HG02610 (cell line): Measurements from ENCODE around the gene QKI.
"Not testable (repeated sequence)": the region's sequence is repeated elsewhere in the genome, so short reads cannot be mapped to it uniquely, and the experiment has no call there.

ENCODE experiments used
- ATAC-seq: cut with Tn5 transposase; IDR thresholded peaks from one replicate; pipeline ENCODE4 v1.9.1; 2021; ENCODE audit warnings: mild to moderate bottlenecking, moderate library complexity; ENCODE audit not compliant: unreplicated experiment

QKI gene

DNA sequence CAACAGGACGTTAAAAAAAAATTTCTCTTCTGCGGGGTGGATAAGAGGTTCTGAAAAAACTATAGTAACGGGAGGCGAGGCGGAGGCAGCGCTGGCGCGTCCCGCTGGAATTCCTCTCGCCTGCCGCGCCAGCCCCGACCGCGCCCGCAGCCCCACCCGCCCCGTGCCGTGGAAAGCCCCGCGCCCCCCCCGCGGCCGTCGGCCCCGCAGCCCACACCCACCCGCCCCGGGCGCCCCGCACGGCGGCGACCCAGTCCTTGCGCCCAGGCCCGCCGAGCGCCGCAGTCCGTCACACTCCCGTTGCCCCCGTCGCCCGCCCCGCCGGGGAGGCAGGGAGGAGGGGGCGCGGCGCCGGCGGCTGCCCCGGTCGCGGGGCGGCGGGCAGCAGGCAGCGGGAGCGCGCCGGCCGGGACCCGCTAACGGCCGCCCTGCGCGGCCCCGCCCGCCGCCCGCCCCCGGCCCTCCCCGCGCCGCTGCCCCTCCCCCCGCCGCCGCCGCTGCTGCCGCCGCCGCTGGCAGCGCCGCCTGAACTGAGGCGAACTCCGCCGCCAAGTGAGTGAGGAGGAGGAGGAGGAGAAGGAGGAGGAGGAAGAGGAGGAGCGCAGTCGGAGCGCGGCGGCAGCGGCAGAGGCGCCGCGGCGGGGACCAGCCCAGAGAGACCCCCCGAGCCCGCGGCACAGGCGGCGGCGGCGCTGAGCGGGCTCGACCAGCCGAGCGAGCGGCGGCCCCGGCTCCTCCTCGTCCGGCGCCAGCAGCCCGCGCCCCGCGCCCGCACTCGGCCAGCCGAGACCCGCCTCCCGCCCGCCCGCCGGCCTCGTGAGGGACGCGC, at the start of gene QKI:
QKI (plus strand) TSS at position 602 of the 829 bp plus-strand sequence. CDS start 476 bp downstream, outside the sequence.
- ATAC-seq = peak; percentile 43

DNA sequence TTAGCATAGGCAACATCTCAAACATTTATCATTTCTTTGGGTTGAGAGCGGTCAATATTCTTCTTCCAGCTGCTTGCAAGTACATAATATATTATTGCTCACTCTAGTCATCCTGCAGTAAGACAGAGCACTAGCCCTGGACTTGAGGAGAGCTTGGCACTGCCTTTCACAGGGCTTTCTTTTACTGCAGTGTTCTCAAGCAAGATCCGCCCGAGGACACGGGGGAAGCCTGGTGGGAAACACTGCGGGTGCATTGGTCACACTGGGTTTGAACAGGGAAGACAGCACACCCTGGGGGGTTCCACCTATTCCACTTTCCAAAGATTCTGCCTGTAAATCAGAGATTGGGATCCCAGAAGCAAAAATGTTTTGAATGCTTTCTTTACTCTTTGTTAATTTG, 48.2 kb upstream of the QKI start:
- no peak for ATAC-seq

DNA sequence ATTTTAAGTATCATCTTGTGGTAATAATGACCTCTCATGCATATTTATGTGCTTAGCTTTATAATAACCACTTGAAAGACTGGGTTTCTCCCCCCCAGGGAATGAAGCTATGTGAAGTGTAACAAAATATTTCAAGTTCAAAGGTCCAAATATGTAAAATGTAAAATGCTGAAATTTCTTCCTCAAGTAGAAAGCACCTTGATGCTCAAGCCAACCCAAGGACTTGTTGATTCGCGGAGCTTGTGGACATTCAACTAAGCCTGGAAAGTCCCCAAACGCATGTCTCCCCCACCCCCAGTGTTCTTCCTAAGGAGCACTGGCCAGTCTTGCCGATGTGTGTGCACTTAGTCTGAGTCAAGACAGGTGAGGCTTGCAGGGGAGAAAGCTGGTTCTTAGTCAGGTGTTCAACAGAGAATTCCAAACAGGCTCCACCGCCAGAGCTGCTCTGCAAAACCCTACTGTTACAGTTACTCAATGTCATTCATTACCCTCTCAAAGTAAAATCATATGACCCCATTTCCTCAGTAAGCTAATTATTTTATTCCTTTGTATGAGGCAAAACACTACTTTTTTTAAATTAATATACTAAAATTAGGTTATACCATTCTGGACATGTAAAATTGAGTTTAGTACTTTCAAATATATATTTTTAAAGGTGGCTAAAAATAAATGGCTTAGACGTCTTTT, 46.9 kb upstream of the QKI start:
- ATAC-seq = no peak

DNA sequence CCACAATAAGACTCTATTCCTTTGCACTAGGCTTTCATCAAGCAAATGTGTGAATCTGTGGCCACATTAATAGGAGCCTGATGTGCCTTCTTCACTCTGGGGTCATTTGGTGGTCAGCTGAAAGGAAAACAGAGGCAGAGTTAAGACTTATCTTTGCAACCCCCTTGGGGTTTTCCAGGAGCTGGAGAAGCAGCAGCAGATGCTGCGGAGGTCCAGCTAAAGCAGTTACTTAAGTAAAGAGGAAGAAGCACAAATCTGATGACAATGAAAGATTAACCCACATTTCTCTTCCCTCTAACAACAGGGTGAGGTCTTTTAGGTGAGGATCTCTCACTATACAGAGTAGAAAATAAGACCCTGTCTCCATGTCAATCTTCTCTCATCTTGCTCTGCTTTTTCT, 45.4 kb upstream of the QKI start:
- no peak for ATAC-seq

GRCh38 chr6:163369628-163370365, 44.7 kb upstream of the QKI start:
- no peak for ATAC-seq

DNA sequence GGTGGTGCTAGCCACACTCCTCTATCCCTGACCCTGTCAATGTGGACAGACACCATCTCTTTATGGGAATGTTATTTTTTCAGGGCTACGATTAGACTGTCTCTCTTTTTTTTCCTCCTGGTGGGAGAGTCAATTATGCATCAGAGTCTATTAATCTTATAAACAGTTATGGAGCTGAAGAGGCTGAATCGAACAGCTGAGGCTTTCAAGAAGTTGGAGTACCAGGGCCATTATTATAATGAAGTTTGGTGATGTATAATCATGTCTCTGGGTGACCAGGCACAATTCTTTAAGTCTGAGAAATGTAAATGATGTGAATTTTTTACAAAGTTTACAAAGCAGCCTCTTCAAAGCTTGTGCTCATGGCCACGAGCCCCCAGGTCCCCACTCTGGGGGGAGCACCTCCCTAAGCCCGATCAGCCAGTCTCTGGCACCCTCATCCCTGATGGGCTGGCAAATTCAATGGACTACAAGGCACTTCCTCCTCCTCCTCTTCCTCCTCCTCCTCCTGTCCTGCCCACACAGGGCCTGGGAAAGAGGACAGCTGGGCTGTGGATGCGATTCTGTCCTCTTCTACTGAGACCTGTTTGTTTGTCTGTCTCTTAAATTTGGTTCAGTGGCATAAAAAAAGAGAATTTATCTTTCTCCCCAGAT, 43.9 kb upstream of the QKI start:
- no peak for ATAC-seq

- no peak for ATAC-seq
These were observed 43.4 kb upstream of the QKI start for GRCh38 chr6:163371129-163371528.

DNA sequence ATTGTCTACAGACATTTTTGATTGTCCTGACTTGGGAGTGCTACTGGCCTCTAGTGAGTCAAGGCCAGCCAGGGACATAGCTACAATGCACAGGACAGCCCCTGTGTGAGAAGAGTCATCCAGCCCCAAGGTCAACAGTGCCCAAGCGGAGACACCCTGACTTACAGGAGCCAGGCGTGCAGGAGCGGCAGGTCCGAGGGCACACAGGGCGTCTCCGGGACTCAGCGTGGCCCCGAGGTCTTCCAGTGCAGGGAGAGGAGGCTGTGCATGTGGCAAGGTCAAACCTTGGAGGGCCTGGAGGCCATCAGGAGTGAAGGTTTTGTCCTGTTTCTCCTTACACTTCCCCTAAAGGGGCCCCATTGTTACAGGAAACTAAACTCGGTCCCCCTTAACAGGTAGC, 41.3 kb upstream of the QKI start:
- no peak for ATAC-seq

DNA sequence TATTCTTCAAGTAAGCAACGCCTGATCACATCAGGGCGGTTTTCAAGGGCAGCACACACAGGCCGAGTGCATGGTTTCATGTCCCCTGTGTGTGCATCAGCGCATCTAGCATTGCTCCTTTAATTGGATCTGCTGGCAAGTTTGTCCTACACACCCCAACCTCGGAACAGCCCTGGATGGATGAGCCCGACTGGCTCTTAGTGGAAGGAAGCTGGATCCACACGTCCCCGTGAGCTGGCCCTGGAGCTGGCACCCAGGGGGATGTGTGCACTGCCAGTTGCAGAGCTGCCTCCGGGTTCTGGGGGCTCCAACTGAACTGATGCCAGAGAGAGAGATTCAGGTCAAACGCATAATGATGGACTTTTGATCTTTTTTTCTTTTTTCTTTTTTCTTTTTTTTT, 39.2 kb upstream of the QKI start:
- no peak for ATAC-seq

DNA sequence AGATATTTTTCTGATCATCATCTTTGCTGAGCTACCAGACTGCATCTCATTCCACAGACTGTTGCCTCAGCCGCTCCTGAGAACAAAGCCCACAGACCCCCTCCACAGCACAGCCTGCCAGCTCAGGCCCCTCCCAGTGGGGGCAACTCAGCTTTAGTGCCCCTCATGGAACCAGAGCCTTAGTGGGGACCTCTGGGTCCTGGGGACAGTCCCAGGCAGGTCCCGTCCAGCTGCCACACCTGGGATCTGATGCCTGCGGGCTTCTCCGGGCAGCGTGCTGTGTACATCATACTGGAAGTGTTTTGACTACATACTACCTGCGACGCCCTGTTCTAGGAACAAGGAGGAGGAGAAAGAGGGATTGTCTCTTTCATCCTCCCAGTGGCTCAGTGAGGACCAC, 38.3 kb upstream of the QKI start:
- ATAC-seq = no peak

DNA sequence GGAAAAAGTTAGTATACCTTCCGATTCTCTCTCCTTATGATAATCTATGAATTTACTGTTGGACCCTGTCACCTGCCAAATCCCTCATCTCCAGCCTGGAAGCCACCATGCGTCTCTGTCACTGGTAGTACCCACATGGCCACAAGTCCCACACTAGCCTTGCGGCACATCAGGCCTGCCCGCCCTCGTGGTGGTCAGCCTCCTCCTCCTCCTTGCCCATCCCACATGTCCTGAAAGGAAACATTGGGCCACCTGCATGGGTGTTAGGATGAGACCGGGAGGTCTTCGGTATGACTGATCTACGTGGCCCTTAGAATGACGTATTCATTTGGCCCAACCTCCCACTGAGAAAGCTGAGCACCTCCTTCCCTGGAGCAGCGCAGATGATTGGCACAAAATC, 37.0 kb upstream of the QKI start:
- no peak for ATAC-seq

GRCh38 chr6:163380216-163380615, 34.3 kb upstream of the QKI start:
- ATAC-seq = no peak

- no peak for ATAC-seq
These were observed 33.3 kb upstream of the QKI start for GRCh38 chr6:163381118-163381756.

DNA sequence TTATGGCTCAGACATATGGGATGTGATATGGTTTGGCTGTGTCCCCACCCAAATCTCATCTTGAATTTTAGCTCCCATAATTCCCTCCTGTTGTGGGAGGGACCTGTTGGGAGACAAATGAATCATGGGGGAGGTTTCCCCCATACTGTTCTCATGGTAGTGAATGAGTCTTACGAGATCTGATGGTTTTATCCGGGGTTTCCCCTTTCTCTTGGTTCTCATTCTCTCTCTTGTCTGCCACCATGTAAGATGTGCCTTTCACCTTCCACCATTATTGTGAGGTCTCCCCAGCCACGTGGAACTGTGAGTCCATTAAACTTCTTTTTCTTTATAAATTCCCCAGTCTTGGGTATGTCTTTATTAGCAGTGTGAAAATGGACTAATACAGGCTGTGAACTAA, 31.1 kb upstream of the QKI start:
- ATAC-seq = not testable (repeated sequence)

- no peak for ATAC-seq
These were observed 30.6 kb upstream of the QKI start for GRCh38 chr6:163383912-163384311.

GRCh38 chr6:163384510-163384909, 30.0 kb upstream of the QKI start:
- no peak for ATAC-seq

DNA sequence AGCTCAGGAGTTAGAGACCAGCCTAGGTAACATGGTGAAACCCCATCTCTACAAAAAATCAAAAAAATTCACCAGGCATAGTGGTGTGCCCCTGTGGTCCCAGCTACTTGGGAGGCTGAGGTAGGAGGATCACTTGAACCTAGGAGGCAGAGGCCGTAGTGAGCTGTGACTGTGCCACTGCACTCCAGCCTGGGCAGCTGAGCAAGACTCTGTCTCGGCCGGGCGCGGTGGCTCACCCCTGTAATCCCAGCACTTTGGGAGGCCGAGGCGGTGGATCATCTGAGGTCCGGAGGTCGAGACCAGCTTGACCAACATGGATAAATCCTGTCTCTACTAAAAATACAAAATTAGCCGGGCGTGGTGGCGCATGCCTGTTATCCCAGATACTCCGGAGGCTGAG, 29.0 kb upstream of the QKI start:
- ATAC-seq = not testable (repeated sequence)

DNA sequence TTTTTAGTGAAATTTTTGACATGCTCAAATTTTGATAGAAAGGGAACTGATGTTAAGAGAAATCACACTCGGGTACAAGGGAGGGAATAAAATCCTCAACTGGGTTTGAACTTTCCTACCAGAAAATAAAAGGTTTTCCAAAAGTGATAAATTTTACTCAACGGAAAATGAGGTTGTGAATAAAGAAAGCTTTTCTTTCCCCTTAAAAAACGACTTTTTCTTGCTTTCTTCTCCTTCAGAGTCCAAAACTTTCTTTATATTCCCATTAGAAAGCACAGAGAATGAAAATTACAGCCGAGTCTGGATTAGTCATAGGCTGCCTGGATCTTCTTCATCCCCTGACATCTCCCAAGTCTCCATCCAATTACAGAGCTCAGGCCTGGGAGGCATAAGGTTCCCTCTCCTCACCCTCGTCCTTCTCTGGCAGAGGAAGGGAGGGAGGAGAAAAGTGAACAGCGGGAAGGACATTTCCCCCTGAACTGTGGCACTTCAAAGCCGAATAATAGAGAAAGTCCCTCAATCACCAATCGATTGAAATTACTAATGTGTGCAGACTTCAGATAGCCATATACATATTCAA, 28.1 kb upstream of the QKI start:
- no peak for ATAC-seq

GRCh38 chr6:163387317-163387716, 27.2 kb upstream of the QKI start:
- ATAC-seq = no peak

DNA sequence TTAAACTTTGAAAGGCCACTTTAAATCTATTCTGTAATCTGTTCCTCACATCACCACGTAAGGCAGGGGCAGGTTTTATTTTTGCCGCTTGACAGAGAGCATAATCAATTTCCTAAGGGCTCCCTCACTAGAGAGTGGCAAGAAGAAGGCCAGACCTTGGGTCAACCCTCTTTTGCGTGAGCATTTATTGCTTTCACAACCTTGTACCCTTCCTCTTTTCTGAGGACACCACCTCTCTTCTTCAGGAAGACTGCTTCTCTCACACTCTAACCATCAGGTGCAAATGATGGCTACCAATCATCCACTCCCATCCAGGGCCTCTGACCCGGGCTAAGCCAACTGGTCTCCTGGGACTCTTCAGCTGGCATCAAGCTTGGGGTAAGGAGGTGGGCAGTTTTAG, 25.2 kb upstream of the QKI start:
- ATAC-seq = no peak
